Ramos (cell line): Measurements from ENCODE around the gene TFRC.
"Not testable (repeated sequence)": the region's sequence is repeated elsewhere in the genome, so short reads cannot be mapped to it uniquely, and the experiment has no call there.

ENCODE experiments used
- in situ Hi-C: fragments of 300-500 bp; cut with MboI; formaldehyde crosslinking; loops from one replicate; pipeline ENCODE4 v1.14.3; 2022; ENCODE audit warnings: low sequenced_read_pairs; ENCODE audit not compliant: unreplicated experiment

TFRC gene

GRCh38 chr3:196051282-196052076, 30.4 kb downstream of the TFRC start:
- in situ Hi-C loops = no loop called here

- in situ Hi-C loops = no loop called here
These were observed 31.3 kb downstream of the TFRC start for GRCh38 chr3:196050597-196050996.

GRCh38 chr3:196049653-196050052, 32.2 kb downstream of the TFRC start:
- in situ Hi-C loops = no loop called here

- in situ Hi-C loops = no loop called here
These were observed 32.8 kb downstream of the TFRC start for GRCh38 chr3:196048922-196049598.

GRCh38 chr3:196047391-196048030, 34.4 kb downstream of the TFRC start:
- in situ Hi-C loops = no loop called here

- in situ Hi-C loops = no loop called here
These were observed 37.4 kb downstream of the TFRC start for GRCh38 chr3:196044513-196044912.

- in situ Hi-C loops = no loop called here
These were observed 39.2 kb downstream of the TFRC start for GRCh38 chr3:196042673-196043072.

GRCh38 chr3:196039359-196039758, 42.5 kb downstream of the TFRC start:
- in situ Hi-C loops = no loop called here

GRCh38 chr3:196026059-196026458, 55.8 kb downstream of the TFRC start:
- in situ Hi-C loops = loop anchor here (10.0 kb wide), 1 partner anchor 489 kb away; the partner anchor contains the start of gene SMCO1

- in situ Hi-C loops = loop anchor here (5.0 to 10.0 kb wide), 2 partner anchors 167 to 490 kb away; partner anchors contain the start of gene SMCO1
These were observed 56.9 kb downstream of the TFRC start for GRCh38 chr3:196024968-196025367.

GRCh38 chr3:196023947-196024346, 57.9 kb downstream of the TFRC start:
- in situ Hi-C loops = loop anchor here (5.0 to 10.0 kb wide), 2 partner anchors 168 to 491 kb away; partner anchors contain the start of gene SMCO1

GRCh38 chr3:196022499-196022878, 59.4 kb downstream of the TFRC start:
- in situ Hi-C loops = loop anchor here (5.0 to 10.0 kb wide), 2 partner anchors 170 to 492 kb away; partner anchors contain the start of gene SMCO1

GRCh38 chr3:196020373-196020772, 61.5 kb downstream of the TFRC start:
- in situ Hi-C loops = loop anchor here (5.0 to 10.0 kb wide), 2 partner anchors 172 to 494 kb away; partner anchors contain the start of gene SMCO1

GRCh38 chr3:196019576-196019975, 62.3 kb downstream of the TFRC start:
- in situ Hi-C loops = not testable (repeated sequence)

- in situ Hi-C loops = not testable (repeated sequence)
These were observed 63.7 kb downstream of the TFRC start for GRCh38 chr3:196018159-196018558.

- in situ Hi-C loops = no loop called here
These were observed 65.4 kb downstream of the TFRC start for GRCh38 chr3:196016485-196016884.

GRCh38 chr3:196016059-196016458, 65.8 kb downstream of the TFRC start:
- in situ Hi-C loops = no loop called here

- in situ Hi-C loops = no loop called here
These were observed 68.1 kb downstream of the TFRC start for GRCh38 chr3:196013587-196014487.

GRCh38 chr3:196012941-196013476, 68.9 kb downstream of the TFRC start:
- in situ Hi-C loops = no loop called here
